SK-N-MC (cell line): ENCODE measurements around the gene MID1IP1.

Experiments
- EZH2 ChIP-seq: fragments of 200-600 bp; sonication (generic); IDR thresholded peaks from one replicate; pipeline ENCODE4 v1.6.1; 2017; ENCODE audit warnings: antibody characterized with exemption
- POLR2AphosphoS5 ChIP-seq: IDR thresholded peaks from 2 replicates; pipeline ENCODE4 v1.6.1; 2012; ENCODE audit warnings: mild to moderate bottlenecking, low read depth, low read length, borderline replicate concordance

DNA sequence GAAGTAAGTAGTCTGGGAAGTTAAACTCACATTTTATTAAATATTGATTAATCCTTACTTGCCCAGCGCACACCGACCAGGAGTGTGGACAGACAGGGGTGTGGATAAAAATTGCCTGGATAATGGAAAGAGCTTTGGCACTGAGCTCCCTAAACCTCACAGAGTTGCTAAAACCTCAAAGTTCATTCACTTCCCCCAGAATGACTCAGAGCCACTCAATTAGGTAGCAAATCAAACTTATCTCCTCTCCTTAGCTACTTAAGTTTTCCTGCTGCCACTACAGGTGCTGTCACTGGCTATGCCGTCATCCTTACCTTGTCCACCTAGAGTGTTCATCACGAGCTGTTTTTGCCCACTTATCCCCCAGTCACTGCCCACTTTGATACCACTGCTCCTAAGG, 27.0 kb upstream of the MID1IP1 start:
- TF ChIP-seq EZH2 (no peak), POLR2AphosphoS5 (no peak)
